GM12878 (cell line): Measurements from ENCODE around the gene C1orf198. TPM values are rescaled to one million over a fixed set of nuclear protein-coding genes. Genes with fewer than 3 reads are reported as not detected.

Experiments used
- ATAC-seq: fragments of 200-7000 bp; cut with Tn5 transposase; 3 replicates; pipeline ENCODE4 v1.9.1; 2020; ENCODE audit warnings: mild to moderate bottlenecking, moderate library complexity
- BruUV-seq: library from RNA; stranded (reverse); fragments of 400-500 nt; replicated peaks from 2 replicates; lab custom pipeline; 2021; lab: Mats Ljungman, UMichigan
- CTCF ChIA-PET: fragments of 300-600 bp; sonication (Branson Sonifier 250); formaldehyde crosslinking; extraction: SDS; loops from one replicate; lab custom pipeline; 2021; ENCODE audit warnings: inconsistent platforms; lab: Yijun Ruan, JAX
- POLR2A ChIA-PET: fragments of 350-600 bp; formaldehyde crosslinking; extraction: SDS; loops from one replicate; lab custom pipeline; 2021; ENCODE audit warnings: inconsistent platforms; lab: Charles Lee
- RAD21 ChIA-PET: fragments of 300-600 bp; sonication (Branson Sonifier 250); formaldehyde crosslinking; loops from one replicate; lab custom pipeline; 2023; ENCODE audit warnings: antibody characterized with exemption; ENCODE audit not compliant: unreplicated experiment; lab: Charles Lee
- SMC1A ChIA-PET: fragments of 300-600 bp; sonication (Branson Sonifier 250); formaldehyde crosslinking; loops from one replicate; lab custom pipeline; 2023; ENCODE audit not compliant: unreplicated experiment, uncharacterized antibody; lab: Charles Lee
- DNase-seq: peaks from one replicate; pipeline ENCODE4 v3.0.0-alpha.2; 2011; ENCODE audit warnings: low read depth, low spot score
- FAIRE-seq: peaks from 3 replicates; lab custom pipeline; 2011; peaks lifted over from hg19 to GRCh38; lab: Jason Lieb, UNC
- H2AFZ ChIP-seq: 2 replicates; pipeline ENCODE4 v1.6.0; 2011; ENCODE audit warnings: low read depth, low read length, control low read depth; ENCODE audit not compliant: control insufficient read depth
- H3K27ac ChIP-seq: 2 replicates; pipeline ENCODE4 v1.5.1; 2011; ENCODE audit warnings: control low read depth; ENCODE audit not compliant: control insufficient read depth, insufficient read depth
- H3K27me3 ChIP-seq, 2 experiments: replicated peaks in 1 of 2; 2 replicates each; pipeline versions ENCODE4 v1.6.0 to v1.6.1; 2011; ENCODE audit warnings: low read length in 1 of 2; ENCODE audit not compliant: control insufficient read depth in 2 of 2, insufficient read depth in 2 of 2
- H3K36me3 ChIP-seq, 2 experiments: 2 replicates each; pipeline ENCODE4 v1.5.1; 2011; ENCODE audit warnings: low read length in 1 of 2; ENCODE audit not compliant: control insufficient read depth in 2 of 2, insufficient read depth in 2 of 2
- H3K4me1 ChIP-seq: 2 replicates; pipeline ENCODE4 v1.6.1; 2011; ENCODE audit warnings: mild to moderate bottlenecking, low read length, moderate library complexity, mixed read lengths; ENCODE audit not compliant: control insufficient read depth, insufficient read depth
- H3K4me2 ChIP-seq: 2 replicates; pipeline ENCODE4 v1.6.0; 2011; ENCODE audit warnings: control low read depth; ENCODE audit not compliant: control insufficient read depth, insufficient read depth
- H3K4me3 ChIP-seq: fragments of 200-600 bp; sonication (generic); 2 replicates; pipeline ENCODE4 v1.5.1; 2016
- H3K79me2 ChIP-seq: 2 replicates; pipeline ENCODE4 v1.6.0; 2011; ENCODE audit warnings: low read length; ENCODE audit not compliant: control insufficient read depth, insufficient read depth
- H3K9ac ChIP-seq: 2 replicates; pipeline ENCODE4 v1.8.0; 2011; ENCODE audit warnings: low read length, control low read depth, mixed read lengths; ENCODE audit not compliant: control insufficient read depth, insufficient read depth
- H3K9me3 ChIP-seq: replicated peaks from 3 replicates; pipeline ENCODE4 v1.5.1; 2011; ENCODE audit warnings: mild to moderate bottlenecking, low read length; ENCODE audit not compliant: control insufficient read depth, insufficient read depth
- H4K20me1 ChIP-seq: 2 replicates; pipeline ENCODE4 v1.6.0; 2011; ENCODE audit not compliant: control insufficient read depth, insufficient read depth
- ATF2 ChIP-seq: IDR thresholded peaks from 2 replicates; pipeline ENCODE4 v1.6.1; 2012; ENCODE audit warnings: low read length, inconsistent platforms
- BCLAF1 ChIP-seq: fragments of 450-650 bp; IDR thresholded peaks from 2 replicates; pipeline ENCODE4 v1.6.1; 2017; ENCODE audit warnings: antibody characterized with exemption, mild to moderate bottlenecking, moderate library complexity
- BRCA1 ChIP-seq: IDR thresholded peaks from 2 replicates; pipeline ENCODE4 v1.6.1; 2011; ENCODE audit warnings: low read depth, low read length, improper control_type of control experiment
- CBX3 ChIP-seq: fragments of 200-600 bp; sonication (generic); IDR thresholded peaks from 2 replicates; pipeline ENCODE4 v1.6.1; 2016; ENCODE audit warnings: low read depth, borderline replicate concordance
- CREB1 ChIP-seq: IDR thresholded peaks from 2 replicates; pipeline ENCODE4 v1.6.1; 2012; ENCODE audit warnings: low read depth, mild to moderate bottlenecking, inconsistent platforms
- FOXK2 ChIP-seq: fragments of 450-650 bp; IDR thresholded peaks from 2 replicates; pipeline ENCODE4 v1.6.1; 2017; ENCODE audit warnings: mild to moderate bottlenecking, moderate library complexity
- KAT2A ChIP-seq: conservative IDR thresholded peaks from 2 replicates; pipeline ENCODE4 v1.6.1; 2011; ENCODE audit warnings: low read depth, low read length; ENCODE audit not compliant: control insufficient read depth
- LARP7 ChIP-seq: fragments of 450-650 bp; IDR thresholded peaks from 2 replicates; pipeline ENCODE4 v1.6.1; 2017; ENCODE audit warnings: mild to moderate bottlenecking
- NFYA ChIP-seq: IDR thresholded peaks from 2 replicates; pipeline ENCODE4 v1.6.1; 2011; ENCODE audit warnings: low read depth, mild to moderate bottlenecking, low read length, improper control_type of control experiment, borderline replicate concordance
- PKNOX1 ChIP-seq: fragments of 450-650 bp; IDR thresholded peaks from 2 replicates; pipeline ENCODE4 v1.6.1; 2016; ENCODE audit warnings: mild to moderate bottlenecking
- RUNX3 ChIP-seq: IDR thresholded peaks from 2 replicates; pipeline ENCODE4 v1.6.1; 2012; ENCODE audit warnings: low read length, inconsistent platforms
- SKIL ChIP-seq: fragments of 450-650 bp; IDR thresholded peaks from 2 replicates; pipeline ENCODE4 v1.6.1; 2017; ENCODE audit warnings: mild to moderate bottlenecking, low read depth, inconsistent platforms; ENCODE audit not compliant: poor library complexity, severe bottlenecking
- SMC3 ChIP-seq: IDR thresholded peaks from 2 replicates; pipeline ENCODE4 v1.6.1; 2011; ENCODE audit warnings: low read length, improper control_type of control experiment, borderline replicate concordance
- SP1 ChIP-seq: IDR thresholded peaks from one replicate; pipeline ENCODE4 v1.6.1; 2011; ENCODE audit warnings: low read depth, low read length
- SREBF2 ChIP-seq: IDR thresholded peaks from 2 replicates; pipeline ENCODE4 v1.6.1; 2012; ENCODE audit warnings: mild to moderate bottlenecking, low read length
- YY1 ChIP-seq: IDR thresholded peaks from 2 replicates; pipeline ENCODE4 v1.6.1; 2011; ENCODE audit warnings: low read depth, mild to moderate bottlenecking, low read length
- WGBS: methylation state at CpG from one replicate; pipeline ENCODE4 v1.1.6; 2016; ENCODE audit warnings: low lambda C conversion rate; ENCODE audit not compliant: insufficient replicate concordance, insufficient coverage; ENCODE audit errors: missing lambda C conversion rate; 5-methylcytosine and 5-hydroxymethylcytosine counted together
- in situ Hi-C: fragments of 300-500 bp; cut with MboI; formaldehyde crosslinking; loops from 9 replicates; pipeline ENCODE4 v1.14.3; 2018; ENCODE audit warnings: mixed read lengths
- intact Hi-C: fragments of 100-400 bp; cut with micrococcal nuclease; formaldehyde crosslinking; loops from one replicate; pipeline ENCODE4 v1.14.2; 2022; ENCODE audit not compliant: unreplicated experiment
- polyA plus RNA-seq, 11 experiments: library from polyadenylated mRNA; depleted of rRNA in 4 of 11; unstranded in 6 of 11; stranded (reverse) in 5 of 11; fragments of >200 nt; fragmentation: Nextera tagmentation in 4 of 11; fragmentation: Illumina TruSeq in 1 of 11; extraction: Ambion mirVana in 4 of 11; extraction: Trizol in 1 of 11; gene quantifications; 1 replicate in 1 of 11; 2 replicates in 10 of 11; pipeline versions ENCODE4 v1.2.1 to v1.2.3, GENCODE V29; 2011 to 2016; ENCODE audit warnings: inconsistent platforms in 2 of 11, missing spikeins in 2 of 11, low read depth in 1 of 11
- total RNA-seq, 4 experiments: library from RNA; depleted of rRNA in 3 of 4; stranded (reverse); fragments of >200 nt in 3 of 4; fragmentation: Illumina TruSeq in 1 of 4; extraction: Trizol in 1 of 4; gene quantifications; 2 replicates each; pipeline versions ENCODE4 v1.2.1 to v1.2.3, GENCODE V29; 2013 to 2021

Gene C1orf198
- total and polyA plus RNA-seq, 10 of the 15 experiments (the other 5 are each of a cell fraction or from before 2014, with no cell fraction given): 0.16 to 2.8 (median 1.1) TPM

GRCh38 chr1:230816018-230816417 is 52.3 kb downstream of the C1orf198 start (continued):
- TF ChIP-seq SKIL (no peak), CREB1 (no peak), LARP7 (no peak)

GRCh38 chr1:230814949-230815692 is 53.2 kb downstream of the C1orf198 start:
- no peak overlapping the region for H3K4me3 ChIP-seq
- BruUV-seq: no TSS peak
- ChIA-PET SMC1A (no interaction called here), RAD21 (no interaction called here)
- in situ Hi-C loops: no loop called here
- H3K4me1 ChIP-seq: no peaks in the 10 kb centered on the region
- FAIRE-seq: no peak
- no peaks in the 10 kb centered on the region for H3K79me2 ChIP-seq
- no peak for ATAC-seq
- intact Hi-C loops: no loop called here
- TF ChIP-seq YY1 (no peak), PKNOX1 (no peak), RUNX3 (no peak), CBX3 (no peak), SP1 (no peak), BCLAF1 (no peak), ATF2 (no peak), BRCA1 (no peak), NFYA (no peak), LARP7 (no peak), SREBF2 (no peak), FOXK2 (no peak), SMC3 (no peak), KAT2A (no peak)
- TF ChIP-seq, all 136 proteins: peak for 0
- DNase-seq: no peak
- no peaks in the 10 kb centered on the region for H3K9me3 ChIP-seq
- H3K36me3 ChIP-seq: no peaks in the 10 kb centered on the region
- H3K27ac ChIP-seq: no peak overlapping the region
- 49% methylated on average over 3 of the region's 3 CpGs for WGBS
- H3K9ac ChIP-seq: no peak overlapping the region
- H3K27me3 ChIP-seq: no peaks in the 10 kb centered on the region; a peak in 1 of 4 replicates
- H2AFZ ChIP-seq: no peak overlapping the region
- no peaks in the 10 kb centered on the region for H4K20me1 ChIP-seq
- POLR2A ChIA-PET: no interaction called here
- no peak overlapping the region for H3K4me2 ChIP-seq
- CTCF ChIA-PET: no interaction called here
